Epidermal melanocyte (primary cell): ENCODE results near the gene MIER2.
"Not testable (repeated sequence)": the region's sequence is repeated elsewhere in the genome, so short reads cannot be mapped to it uniquely, and the experiment has no call there.

ENCODE experiments used
- DNase-seq: peaks from one replicate; pipeline ENCODE4 v3.0.0; 2011; ENCODE audit warnings: low spot score; ENCODE audit not compliant: insufficient read length

MIER2 gene, protein sequence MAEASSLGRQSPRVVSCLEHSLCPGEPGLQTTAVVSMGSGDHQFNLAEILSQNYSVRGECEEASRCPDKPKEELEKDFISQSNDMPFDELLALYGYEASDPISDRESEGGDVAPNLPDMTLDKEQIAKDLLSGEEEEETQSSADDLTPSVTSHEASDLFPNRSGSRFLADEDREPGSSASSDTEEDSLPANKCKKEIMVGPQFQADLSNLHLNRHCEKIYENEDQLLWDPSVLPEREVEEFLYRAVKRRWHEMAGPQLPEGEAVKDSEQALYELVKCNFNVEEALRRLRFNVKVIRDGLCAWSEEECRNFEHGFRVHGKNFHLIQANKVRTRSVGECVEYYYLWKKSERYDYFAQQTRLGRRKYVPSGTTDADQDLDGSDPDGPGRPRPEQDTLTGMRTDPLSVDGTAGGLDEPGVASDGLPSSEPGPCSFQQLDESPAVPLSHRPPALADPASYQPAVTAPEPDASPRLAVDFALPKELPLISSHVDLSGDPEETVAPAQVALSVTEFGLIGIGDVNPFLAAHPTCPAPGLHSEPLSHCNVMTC

DNA sequence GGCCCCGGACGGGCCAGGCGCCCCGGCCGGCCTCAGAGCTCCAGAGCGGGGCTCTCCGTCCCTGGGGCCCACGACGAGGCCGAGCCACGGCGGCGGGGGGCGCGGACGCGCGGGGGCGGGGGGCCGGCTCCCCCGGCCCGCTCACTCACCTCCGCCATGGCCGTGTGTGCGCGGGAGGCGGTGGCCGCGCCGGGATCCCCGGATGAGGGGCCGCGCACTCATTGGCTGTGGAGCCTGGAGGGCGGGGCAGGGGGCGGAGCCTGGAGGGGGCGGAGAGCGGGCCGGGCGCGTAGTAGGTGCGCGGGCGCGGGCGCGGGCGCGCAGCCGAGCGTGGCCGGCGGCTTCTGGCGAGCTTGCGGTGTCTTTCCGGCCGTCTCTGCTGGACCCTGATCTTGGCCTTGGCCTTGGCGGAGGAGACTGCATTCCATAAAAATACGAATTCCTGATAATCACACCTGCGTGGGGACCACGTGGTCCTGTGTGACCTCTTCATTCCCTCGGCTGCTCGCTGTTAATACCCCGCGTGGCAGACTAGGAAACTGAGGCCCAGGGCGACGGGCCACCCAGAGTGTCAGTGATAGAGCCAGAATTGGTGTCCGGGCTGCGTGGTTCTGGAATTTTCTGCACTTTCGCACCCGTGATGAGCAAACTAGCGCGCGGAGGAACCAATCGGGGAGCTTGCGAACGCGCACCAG is at the start of gene MIER2:
Gene MIER2, minus strand, starts transcription at position 172 of the 695 bp plus-strand sequence. Its CDS starts 14 bp downstream, at position 158.
- DNase-seq: peak; percentile 87

DNA sequence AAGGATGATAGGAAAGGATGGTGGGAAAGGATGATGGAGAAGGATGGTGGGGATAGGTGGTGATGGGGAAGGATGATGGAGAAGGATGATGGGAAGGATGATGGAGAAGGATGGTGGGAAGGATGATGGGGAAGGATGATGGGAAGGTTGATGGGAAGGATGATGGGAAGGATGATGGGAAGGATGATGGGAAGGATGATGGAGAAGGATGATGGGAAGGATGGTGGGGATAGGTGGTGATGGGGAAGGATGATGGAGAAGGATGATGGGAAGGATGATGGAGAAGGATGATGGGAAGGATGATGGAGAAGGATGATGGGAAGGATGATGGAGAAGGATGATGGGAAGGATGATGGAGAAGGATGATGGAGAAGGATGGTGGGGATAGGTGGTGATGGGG is 49.0 kb upstream of the MIER2 start:
- DNase-seq: not testable (repeated sequence)

DNA sequence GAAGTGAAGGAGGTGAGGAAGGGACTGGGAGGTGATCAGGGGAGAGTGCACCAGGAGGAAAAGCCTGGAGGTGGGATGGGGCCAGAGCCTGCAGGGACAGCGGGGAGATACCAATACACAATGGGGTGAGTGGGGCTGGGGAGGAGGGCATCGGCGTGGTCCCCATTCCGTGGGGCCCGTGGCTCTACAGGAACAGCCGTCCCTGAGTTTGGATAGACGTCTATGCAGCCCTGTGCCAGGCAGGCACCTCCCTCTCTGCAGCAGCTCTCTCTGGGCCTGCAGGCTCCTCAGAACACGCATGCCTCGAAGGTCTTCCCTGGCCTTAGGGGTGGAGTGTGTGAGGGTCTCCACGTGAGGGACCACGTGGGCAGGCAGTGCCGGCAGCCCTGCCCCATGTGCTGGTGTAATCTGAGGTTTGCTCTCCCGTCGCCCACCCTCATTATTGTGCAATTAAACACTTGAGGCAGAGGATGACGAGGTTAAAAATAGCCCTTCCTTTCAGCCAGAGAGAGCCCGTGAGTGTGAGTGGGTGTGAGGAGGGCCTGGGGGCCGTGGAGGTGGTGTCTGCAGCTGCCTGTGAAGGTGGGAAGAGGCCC is 47.9 kb upstream of the MIER2 start:
- no peak for DNase-seq

DNA sequence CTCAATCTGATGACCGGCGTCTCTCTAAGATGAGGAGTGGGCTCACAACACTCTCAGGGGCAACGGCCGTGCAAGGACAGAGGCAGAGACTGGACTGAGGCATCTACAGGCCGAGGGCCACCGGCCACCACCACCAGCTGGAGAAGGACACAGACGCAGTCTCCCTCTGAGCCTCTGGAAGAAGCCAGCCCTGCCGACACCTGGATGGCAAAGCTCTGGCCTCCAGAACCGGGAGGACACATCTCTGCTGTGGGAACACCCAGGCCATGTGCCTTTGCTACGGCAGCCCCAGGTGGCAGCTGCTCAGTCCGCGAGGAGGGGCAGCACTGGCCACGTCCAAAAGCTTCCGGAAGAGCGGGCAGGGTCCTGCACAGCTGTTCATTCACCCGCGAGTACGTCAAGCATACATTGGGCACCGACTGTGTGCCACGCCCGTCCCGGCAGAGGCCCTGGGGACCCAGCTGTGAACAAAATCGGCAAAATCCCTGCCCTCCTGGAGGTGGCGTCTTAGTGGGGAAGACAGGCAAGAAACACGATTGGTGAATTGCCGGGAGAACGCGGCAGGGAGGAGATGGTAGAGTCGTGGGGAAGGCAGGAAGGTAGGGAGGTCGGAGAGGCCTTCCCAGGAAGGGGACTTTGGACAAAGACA is 47.3 kb upstream of the MIER2 start:
- DNase-seq: no peak

DNA sequence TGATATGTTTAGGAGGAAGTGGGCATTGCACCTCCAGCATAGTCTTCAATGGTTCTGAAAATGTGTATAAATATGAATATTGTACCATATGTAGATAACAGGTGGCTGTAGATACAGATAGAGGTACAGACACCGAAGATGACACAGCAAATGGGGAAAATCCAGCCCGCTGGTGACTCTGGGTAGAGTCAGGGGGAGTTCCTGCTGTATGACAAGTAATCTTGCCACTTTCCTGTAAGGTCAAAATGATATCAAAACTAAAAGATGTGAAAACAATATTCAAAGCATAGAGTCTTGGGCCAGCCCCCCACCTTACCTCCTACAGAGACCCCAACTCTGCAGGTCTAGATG is 46.6 kb upstream of the MIER2 start:
- DNase-seq: no peak

DNA sequence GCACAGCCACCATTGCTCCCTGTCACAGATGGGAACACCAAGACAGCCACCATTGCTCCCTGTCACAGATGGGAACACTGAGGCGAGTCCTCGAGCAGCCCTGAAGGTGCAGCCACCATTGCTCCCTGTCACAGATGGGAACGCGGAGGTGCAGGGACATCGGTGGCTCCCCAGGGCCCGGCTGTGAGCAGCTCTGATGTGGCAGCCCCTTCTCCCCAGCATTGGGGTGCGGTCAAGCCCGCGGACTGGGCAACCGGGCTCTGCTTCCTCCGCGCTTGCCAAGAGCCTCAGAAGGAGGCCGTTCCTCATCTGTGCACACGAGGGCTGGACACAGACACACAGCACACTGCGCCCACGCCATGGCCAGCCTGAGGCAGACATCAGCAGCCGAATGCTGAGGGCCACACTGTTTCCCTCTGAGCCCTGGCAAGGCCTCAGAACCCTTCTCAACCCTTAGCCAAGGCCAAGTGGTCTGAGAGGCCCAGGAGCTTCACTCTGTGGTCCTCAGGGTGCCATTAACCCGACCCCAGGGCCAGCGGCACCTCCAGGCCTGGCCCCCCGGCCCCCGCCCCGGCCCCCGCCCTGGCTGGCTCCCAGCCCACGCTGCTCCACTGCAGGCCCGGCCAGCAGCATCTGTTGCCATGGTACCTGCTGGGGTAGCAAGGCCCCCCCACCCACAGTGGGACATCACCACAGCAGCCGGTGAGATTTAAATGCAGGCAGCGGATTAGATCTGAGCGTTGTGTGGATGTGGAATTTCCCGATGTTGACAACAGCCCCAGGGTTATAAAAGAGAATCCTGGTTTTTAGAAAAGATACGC is 46.0 kb upstream of the MIER2 start:
- no peak for DNase-seq

DNA sequence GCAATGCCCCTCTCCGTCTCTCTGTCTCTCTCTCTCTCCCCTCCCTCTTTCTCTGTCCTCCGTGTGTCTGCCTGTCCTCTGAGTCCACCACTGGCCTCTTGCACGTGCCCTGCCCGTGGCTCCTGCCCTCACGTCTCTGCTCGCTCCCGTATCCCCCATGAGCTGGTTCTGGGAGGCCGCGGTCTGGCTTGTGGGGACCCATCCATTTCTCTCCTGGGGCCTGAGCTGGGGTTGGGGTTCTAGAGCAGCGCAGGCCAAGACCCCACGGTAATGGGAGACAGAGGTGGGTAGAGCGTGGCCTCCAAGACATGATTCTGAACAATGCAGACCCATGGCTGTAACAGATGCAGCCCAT is 45.3 kb upstream of the MIER2 start:
- no peak for DNase-seq

DNA sequence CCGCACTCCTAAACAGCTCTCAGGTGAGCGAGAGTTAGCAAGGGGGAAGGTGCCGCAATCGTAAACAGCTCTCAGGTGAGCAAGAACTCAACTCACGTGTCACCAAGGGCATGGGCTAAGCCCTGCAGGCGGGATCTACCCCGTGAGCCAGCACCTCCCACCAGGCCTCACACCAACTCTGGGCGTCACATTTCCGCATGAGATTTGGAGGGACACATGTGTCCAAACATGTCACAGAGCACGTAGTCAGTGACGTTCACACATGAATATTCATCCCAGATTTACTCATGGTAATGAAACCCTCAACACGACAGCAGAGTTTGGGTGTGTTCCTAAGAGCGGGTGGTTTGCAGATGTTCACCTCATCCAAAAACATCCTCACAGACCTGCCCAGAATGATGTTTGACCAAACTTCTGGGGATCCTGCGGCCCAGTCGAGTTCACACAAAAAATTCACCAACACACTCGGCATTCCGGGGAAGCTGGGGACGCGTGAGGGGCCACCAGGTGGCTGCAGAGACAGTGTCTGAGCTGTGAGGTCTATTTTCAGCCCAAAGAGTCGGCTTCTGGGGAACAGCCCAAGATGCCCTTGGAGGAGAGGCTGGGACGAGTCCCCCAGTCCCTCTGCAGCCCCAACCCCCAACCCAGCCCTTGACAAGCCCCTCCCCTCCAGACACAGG is 44.8 kb upstream of the MIER2 start:
- DNase-seq: no peak

DNA sequence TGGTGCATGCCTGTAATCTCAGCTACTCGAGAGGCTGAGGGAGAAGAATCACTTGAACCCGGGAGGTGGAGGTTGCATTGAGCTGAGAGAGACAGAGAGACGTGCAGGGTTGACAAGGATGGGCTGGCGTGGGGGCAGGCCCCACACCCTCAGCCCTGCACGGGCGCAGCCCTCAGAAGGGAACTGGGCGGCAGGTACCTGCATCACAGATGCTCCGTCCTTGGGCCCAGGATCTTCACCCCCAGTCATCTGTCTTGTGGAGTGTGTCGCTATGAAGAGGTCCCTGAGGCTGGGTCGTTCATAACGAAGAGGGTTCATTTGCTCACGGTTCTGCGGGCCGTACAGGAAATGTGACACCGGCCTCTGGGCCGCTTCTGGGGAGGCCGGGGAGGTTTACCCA is 44.1 kb upstream of the MIER2 start:
- no peak for DNase-seq

DNA sequence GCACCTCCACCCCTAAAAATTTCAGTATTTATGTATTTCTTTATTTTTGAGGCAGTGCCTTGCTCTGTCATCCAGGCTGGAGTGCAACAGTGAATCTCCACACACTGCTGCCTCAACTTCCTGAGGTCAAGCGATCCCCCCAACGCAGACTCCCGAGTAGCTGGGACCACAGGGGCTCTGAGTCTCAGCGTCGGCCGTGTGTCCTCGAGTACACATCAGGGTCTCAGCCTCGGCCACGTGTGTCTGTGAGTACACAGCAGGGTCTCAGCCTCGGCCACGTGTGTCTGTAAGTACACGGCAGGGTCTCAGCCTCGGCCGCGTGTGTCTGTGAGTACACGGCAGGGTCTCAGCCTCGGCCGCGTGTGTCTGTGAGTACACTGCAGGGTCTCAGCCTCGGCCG is 43.2 kb upstream of the MIER2 start:
- no peak for DNase-seq

DNA sequence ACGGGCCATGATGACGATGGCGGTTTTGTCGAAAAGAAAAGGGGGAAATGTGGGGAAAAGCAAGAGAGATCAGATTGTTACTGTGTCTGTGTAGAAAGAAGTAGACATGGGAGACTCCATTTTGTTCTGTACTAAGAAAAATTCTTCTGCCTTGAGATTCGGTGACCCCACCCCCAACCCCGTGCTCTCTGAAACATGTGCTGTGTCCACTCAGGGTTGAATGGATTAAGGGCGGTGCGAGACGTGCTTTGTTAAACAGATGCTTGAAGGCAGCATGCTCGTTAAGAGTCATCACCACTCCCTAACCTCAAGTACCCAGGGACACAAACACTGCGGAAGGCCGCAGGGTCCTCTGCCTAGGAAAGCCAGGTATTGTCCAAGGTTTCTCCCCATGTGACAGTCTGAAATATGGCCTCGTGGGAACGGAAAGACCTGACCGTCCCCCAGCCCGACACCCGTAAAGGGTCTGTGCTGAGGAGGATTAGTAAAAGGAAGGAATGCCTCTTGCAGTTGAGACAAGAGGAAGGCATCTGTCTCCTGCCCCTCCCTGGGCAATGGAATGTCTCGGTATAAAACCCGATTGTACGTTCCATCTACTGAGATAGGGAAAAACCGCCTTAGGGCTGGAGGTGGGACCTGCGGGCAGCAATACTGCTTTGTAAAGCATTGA is 42.2 kb upstream of the MIER2 start:
- DNase-seq: not testable (repeated sequence)

DNA sequence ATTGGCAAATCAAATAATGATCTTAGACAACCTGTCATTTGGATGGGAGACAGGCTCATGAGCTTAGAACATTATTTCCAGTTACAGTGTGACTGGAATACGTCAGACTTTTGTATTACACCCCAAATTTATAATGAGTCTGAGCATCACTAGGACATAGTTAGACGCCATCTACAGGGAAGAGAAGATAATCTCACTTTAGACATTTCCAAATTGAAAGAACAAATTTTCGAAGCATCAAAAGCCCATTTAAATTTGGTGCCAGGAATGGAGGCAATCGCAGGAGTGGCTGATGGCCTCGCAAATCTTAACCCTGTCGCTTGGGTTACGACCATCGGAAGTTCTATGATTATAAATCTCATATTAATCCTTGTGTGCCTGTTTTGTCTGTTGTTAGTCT is 41.6 kb upstream of the MIER2 start:
- not testable (repeated sequence) for DNase-seq

DNA sequence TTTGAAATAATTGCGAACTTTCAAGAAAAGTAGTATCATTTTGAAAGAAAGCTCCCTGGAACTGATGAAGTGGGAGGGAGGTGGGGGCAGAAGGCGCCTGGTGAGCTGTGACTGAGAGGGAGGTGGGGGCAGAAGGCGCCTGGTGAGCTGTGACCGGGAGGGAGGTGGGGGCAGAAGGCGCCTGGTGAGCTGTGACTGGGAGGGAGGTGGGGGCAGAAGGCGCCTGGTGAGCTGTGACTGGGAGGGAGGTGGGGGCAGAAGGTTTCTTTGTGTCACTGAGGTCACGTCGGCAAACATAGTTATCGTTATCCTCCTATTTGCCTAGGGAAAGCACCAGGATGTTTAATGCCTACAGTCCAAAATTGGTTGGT is 40.2 kb upstream of the MIER2 start:
- no peak for DNase-seq

DNA sequence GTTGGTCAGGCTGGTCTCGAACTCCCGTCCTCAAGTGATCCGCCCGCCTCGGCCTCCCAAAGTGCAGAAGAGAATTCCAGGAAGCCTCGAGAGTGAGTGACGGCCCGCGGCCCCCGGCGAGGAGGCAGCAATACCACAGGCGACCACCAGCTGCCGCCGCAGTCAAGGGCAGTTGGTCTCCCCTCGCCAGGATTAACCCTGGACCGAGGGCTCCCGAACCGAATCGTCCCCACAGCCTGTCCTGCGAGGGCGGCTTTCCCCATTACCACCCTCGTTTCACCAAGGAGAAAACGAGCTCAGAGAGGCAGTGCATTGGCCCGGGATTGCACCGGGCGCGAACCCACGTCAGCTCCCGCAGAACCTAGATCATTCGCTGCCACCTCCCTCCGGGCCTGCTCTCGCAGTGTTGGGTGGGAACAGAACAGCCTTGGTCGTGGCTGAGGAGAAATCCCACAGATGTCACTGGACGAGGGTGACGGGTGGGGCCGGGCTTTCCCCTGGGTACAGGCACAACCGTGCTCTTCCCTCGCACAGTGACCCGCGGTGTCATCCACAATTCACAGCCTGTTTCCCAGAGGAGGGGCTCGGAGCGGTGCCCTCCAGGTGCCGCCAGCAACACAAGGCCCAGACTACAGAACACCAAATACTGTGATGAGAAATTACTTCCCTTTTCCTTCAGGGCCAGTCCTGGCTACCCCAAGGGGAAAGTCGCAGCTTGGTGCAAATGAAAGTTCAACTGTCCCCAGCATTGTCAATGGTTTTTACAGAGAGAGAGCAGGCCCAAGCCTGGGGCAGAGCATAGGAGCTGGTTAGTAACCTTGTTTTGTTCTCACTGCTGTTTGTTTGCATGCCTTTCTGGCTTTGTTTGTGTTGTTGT is 39.6 kb upstream of the MIER2 start:
- DNase-seq: no peak

DNA sequence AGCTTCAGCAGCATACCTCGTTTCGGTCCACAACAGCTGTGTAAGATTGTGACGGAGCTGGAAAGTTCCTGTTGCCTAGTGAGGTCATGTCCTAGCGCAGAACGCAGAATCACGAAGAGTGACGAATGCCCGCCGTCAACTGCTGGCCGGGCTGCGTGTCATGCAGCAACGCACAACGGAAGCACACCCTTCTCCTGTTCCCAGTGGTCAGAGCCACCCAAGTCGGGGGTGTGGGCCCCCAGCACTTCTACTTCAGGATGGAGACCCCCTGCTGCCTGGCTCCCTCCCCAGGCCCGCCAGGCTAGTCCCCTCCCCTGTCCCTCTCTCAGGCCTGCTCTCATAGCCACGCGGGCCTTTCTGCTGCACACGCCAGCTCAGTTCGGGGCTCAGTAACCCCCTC is 38.4 kb upstream of the MIER2 start:
- no peak for DNase-seq

DNA sequence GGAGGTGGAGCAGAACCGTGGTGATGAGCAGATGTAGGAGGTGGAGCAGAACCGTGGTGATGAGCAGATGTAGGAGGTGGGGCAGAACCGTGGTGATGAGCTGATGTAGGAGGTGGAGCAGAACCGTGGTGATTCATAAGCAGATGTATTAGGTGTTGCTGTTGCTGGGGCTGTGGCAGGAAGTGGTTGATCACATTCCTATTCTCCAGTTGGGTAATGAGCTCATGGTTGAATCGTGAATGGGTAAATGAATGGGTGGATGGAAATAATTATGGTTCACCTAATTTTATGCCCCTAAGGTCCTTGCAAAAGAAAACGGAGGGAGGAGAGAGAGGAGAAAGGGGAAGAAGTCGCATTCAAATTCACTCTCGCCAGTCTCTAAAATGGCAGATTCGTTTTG is 38.0 kb upstream of the MIER2 start:
- not testable (repeated sequence) for DNase-seq

DNA sequence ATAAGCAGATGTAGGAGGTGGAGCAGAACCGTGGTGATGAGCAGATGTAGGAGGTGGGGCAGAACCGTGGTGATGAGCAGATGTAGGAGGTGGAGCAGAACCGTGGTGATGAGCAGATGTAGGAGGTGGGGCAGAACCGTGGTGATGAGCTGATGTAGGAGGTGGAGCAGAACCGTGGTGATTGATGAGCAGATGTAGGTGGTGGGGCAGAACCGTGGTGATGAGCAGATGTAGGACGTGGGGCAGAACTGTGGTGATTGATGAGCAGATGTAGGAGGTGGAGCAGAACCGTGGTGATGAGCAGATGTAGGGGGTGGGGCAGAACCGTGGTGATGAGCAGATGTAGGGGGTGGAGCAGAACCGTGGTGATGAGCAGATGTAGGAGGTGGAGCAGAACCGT is 37.3 kb upstream of the MIER2 start:
- DNase-seq: not testable (repeated sequence)

DNA sequence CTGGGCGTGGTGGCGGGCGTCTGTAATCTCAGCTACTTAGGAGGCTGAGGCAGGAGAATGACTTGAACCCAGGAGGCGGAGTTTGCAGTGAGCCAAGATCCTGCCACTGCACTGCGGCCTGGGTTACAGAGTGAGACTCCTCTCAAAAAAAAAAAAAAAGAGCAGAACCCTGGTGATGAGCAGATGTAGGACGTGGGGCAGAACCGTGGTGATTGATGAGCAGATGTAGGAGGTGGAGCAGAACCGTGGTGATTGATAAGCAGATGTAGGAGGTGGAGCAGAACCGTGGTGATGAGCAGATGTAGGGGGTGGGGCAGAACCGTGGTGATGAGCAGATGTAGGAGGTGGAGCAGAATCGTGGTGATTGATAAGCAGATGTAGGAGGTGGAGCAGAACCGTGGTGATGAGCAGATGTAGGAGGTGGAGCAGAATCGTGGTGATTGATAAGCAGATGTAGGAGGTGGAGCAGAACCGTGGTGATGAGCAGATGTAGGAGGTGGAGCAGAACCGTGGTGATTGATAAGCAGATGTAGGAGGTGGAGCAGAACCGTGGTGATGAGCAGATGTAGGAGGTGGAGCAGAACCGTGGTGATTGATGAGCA is 36.1 kb upstream of the MIER2 start:
- DNase-seq: not testable (repeated sequence)

DNA sequence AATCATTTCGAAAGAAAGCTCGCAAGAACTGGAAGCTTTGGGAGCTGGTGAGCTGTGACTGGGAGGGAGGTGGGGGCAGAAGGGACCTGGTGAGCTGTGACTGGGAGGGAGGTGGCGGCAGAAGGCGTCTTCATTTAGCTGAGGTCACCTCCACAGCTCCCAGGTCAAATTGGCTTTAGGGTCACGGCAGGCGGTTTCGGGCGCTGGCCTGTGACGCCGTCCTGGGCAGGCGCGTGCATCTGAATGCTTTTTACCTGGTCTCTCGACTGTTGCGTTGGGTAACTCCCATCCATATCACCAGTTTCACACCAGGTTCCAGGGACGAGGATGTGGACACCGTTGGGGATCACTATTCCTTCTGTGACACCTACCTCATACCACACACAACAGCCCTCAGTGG is 35.2 kb upstream of the MIER2 start:
- no peak for DNase-seq
